C4-2B (cell line): ENCODE results near the gene RAB6C.
"Not testable (repeated sequence)": the region's sequence is repeated elsewhere in the genome, so short reads cannot be mapped to it uniquely, and the experiment has no call there.

Experiments used
- CTCF ChIP-seq: fragments of 450-650 bp; conservative IDR thresholded peaks from 2 replicates; pipeline ENCODE4 v1.5.1; 2017; ENCODE audit warnings: mild to moderate bottlenecking
- ZFX ChIP-seq: fragments of 450-650 bp; IDR thresholded peaks from 2 replicates; pipeline ENCODE4 v1.6.1; 2017

DNA sequence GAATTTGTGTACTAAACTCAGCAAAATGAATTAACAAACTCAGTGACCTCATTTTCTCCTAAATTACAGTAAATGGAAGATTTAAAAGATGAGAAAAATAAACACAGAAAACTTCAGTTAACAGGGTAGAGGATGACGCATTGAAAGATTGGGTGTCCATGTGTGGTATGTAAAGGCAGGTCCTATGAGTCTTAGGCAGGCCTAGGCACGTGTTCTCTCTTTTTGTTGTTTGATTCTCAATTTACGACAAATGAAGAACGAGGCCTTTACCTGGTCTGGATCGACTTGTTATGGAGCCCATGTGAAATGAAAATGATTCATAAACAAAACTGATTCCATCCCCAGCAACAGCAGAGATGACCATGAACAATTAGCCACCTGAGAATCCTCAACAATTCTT is 37.2 kb downstream of the RAB6C start:
- not testable (repeated sequence) for TF ChIP-seq CTCF, ZFX
